Peyer's patch (tissue), 4 donors: ENCODE data around the gene SLX9. TPM values are rescaled to one million over a fixed set of nuclear protein-coding genes. Genes with fewer than 3 reads are reported as not detected.

Experiments
- DNase-seq, 3 donors: peaks; one replicate each; pipeline ENCODE4 v3.0.0-alpha.2; 2017 to 2019
- H3K27ac ChIP-seq, 4 donors: fragments of 200-600 bp; sonication (generic); one replicate each; pipeline ENCODE4 v1.5.1; 2016 to 2019
- H3K27me3 ChIP-seq, 2 donors: fragments of 200-600 bp; sonication (generic); one replicate each; pipeline ENCODE4 v1.5.1; 2019
- H3K36me3 ChIP-seq, 3 donors: fragments of 200-600 bp; sonication (generic); one replicate each; pipeline ENCODE4 v1.5.1; 2016 to 2019
- H3K4me1 ChIP-seq, 4 donors: fragments of 200-600 bp; sonication (generic); one replicate each; pipeline ENCODE4 v1.5.1; 2016 to 2019
- H3K4me3 ChIP-seq, 4 donors: fragments of 200-600 bp; sonication (generic); 1 replicate in 3 of 4; 2 replicates in 1 of 4; pipeline ENCODE4 v1.5.1; 2016 to 2019; ENCODE audit warnings: mild to moderate bottlenecking in 1 of 4
- H3K9me3 ChIP-seq, 4 donors: fragments of 200-600 bp; sonication (generic); one replicate each; pipeline ENCODE4 v1.5.1; 2016 to 2019; ENCODE audit warnings: mild to moderate bottlenecking in 1 of 4
- POLR2A ChIP-seq, 2 donors: fragments of 450-650 bp; IDR thresholded peaks; one replicate each; pipeline ENCODE4 v1.5.1; 2017; ENCODE audit warnings: antibody characterized with exemption in 2 of 2, mild to moderate bottlenecking in 2 of 2, moderate library complexity in 2 of 2
- total RNA-seq, 4 donors: library from RNA; depleted of rRNA; stranded (reverse); fragments of >200 nt; gene quantifications; one replicate each; pipeline ENCODE4 v1.1.0, GENCODE V29; 2016
- TF ChIP-seq, protein P1 (sequence below), 6 experiments: fragments of 450-650 bp in 4 of 6; fragments of 200-600 bp in 2 of 6; sonication (generic) in 1 of 6; IDR thresholded peaks; one replicate each; pipeline ENCODE4 v1.5.1; 2017 to 2019; ENCODE audit warnings: antibody characterized with exemption in 6 of 6, mild to moderate bottlenecking in 3 of 6, moderate library complexity in 1 of 6

SLX9 gene
- total RNA-seq, 4 donors from 2014 or later, result 7.8 to 10.5 (median 10.0) TPM; not detected in 1

DNA sequence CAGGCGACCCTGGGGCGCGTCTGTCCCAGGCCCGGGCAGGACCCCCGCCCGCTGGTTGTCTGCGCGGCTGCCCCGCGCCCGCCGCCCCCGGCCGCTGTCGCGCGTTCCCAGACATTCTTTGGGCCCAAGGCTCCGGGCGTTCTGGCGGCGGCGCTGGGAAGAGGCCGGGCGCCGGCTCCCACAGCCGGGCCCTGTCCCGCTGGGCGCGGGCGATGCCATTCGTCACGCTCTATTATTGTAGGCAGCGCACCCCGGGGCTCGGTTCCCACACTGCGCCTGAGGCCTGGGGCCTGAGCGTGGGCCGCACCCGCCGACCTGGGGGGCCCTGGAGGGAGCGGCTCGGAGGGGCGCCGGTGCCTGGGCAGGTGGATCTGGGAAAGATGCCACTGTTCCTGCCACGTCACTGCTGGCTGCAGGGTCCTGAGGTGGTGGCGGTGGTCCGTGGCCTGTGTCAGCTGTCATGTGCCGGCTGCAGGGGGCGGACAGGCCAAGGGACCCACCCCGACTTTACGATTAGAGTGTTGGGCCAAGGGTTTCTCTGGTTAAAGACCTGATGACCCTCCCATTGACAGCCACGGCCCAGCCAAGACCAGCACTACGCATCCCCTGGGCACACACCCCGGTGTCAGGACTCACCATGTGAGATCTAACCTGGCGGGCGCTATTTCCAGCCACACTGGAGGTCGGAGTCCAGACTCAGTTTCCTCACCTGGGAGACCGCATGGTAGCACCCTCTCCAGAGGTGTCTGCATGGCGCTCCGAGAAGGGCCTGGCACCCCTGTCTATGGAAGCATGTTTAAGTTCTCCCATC lies 79.5 kb downstream of the SLX9 start:
- Histone ChIP-seq H3K36me3 (no peaks in the 10 kb centered on the region), H3K27ac (peak overlapping the region in 3 of 4 donors; percentile 17 to 35 (median 35)), H3K27me3 (no peaks in the 10 kb centered on the region), H3K4me1 (peaks cover 0 to 14% (median 3%) of the 10 kb centered on the region in 4 donors), H3K9me3 (peaks cover 0 to 6% (median 0%) of the 10 kb centered on the region in 4 donors), H3K4me3 (peak overlapping the region; percentile 14 to 46 (median 35))
- TF ChIP-seq, protein P1, sequence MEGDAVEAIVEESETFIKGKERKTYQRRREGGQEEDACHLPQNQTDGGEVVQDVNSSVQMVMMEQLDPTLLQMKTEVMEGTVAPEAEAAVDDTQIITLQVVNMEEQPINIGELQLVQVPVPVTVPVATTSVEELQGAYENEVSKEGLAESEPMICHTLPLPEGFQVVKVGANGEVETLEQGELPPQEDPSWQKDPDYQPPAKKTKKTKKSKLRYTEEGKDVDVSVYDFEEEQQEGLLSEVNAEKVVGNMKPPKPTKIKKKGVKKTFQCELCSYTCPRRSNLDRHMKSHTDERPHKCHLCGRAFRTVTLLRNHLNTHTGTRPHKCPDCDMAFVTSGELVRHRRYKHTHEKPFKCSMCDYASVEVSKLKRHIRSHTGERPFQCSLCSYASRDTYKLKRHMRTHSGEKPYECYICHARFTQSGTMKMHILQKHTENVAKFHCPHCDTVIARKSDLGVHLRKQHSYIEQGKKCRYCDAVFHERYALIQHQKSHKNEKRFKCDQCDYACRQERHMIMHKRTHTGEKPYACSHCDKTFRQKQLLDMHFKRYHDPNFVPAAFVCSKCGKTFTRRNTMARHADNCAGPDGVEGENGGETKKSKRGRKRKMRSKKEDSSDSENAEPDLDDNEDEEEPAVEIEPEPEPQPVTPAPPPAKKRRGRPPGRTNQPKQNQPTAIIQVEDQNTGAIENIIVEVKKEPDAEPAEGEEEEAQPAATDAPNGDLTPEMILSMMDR (IDR thresholded peaks at IDR 0.05), result no peak
- TF ChIP-seq POLR2A (IDR thresholded peaks at IDR 0.05), result no peak
- peak in 1 of 3 donors; percentile 44 for DNase-seq

DNA sequence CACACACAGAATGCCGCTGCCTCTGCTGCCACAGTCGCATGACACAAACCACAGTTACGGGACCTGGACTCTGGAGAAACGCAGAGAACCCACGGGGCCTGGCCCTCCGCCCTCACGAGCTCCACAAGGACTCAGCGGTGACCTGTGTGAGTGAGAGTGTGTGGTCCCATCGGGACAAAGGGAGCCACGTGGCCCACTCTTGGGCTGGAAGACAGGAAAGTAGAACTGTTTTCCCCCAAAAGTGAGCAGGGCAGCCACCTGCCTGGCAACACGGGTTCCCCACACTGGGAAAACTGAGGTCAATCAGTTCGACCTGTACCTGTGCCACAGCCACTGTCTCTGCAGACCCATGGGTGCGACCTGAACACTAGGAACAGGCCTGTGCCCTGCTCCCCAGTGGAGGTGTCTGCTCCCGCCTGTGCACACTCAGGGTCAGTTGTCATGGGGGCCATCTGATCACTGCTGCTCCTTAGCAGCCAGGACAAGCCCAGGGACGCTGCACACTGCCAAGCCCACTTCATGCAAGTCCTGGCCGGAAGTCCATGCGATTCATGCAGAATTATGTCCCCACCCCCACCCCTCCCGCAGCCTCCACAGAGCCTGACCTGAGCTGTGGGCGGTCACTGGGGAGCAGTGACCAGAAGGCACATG lies 80.2 kb downstream of the SLX9 start:
- H3K4me1 ChIP-seq, result peaks cover 0 to 14% (median 3%) of the 10 kb centered on the region in 4 donors
- H3K9me3 ChIP-seq, result peaks cover 0 to 6% (median 0%) of the 10 kb centered on the region in 4 donors
- H3K27me3 ChIP-seq, result no peaks in the 10 kb centered on the region
- H3K27ac ChIP-seq, result no peak overlapping the region
- H3K36me3 ChIP-seq, result no peaks in the 10 kb centered on the region
- TF ChIP-seq, protein P1 (IDR thresholded peaks at IDR 0.05), result no peak
- DNase-seq, result peak in 1 of 3 donors; percentile 39
- H3K4me3 ChIP-seq, result no peak overlapping the region

DNA sequence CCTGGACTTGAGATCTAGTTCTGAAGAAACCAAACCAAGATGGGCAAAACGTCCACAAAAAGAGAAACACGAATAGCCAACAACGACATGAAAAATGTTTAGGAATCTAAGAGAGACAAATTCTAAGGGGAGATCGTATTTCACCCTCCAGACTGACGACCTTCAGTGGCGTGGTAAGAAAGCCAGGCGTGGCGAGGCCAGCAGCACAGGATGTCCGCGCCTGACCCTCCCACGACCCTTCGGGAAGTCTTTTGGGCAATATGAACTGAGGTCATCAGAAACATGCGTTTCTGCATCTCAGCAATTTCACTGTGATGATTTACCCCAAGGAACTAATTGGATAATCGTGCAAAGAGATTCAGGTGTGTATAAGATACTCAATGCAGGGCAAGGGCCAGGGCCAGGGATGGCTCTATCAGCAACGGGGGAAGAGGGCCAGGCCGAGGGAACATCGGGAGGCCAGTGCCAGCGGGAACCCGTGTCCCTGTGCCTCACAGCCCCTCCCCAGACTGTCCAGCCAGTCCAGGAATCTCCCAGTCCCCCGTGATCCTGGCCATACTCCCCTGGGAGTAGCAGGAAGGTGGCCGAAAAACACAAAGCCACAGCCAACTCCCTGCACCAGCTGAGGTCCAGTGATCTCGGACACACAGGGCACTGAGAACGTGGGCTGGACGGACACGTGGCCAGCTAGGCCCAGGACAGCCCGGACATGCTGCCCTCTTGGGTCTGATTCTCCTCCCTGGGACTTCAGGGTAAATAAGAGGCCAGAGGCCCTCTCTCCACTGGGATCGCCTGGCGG lies 81.0 kb downstream of the SLX9 start:
- Histone ChIP-seq H3K4me3 (no peak overlapping the region), H3K36me3 (no peaks in the 10 kb centered on the region), H3K27ac (no peak overlapping the region), H3K27me3 (no peaks in the 10 kb centered on the region), H3K9me3 (peaks cover 0 to 6% (median 0%) of the 10 kb centered on the region in 4 donors), H3K4me1 (peaks cover 0 to 14% (median 3%) of the 10 kb centered on the region in 4 donors)
- TF ChIP-seq, protein P1 (IDR thresholded peaks at IDR 0.05), result no peak
- no peak for TF ChIP-seq POLR2A (IDR thresholded peaks at IDR 0.05)
- no peak for DNase-seq

DNA sequence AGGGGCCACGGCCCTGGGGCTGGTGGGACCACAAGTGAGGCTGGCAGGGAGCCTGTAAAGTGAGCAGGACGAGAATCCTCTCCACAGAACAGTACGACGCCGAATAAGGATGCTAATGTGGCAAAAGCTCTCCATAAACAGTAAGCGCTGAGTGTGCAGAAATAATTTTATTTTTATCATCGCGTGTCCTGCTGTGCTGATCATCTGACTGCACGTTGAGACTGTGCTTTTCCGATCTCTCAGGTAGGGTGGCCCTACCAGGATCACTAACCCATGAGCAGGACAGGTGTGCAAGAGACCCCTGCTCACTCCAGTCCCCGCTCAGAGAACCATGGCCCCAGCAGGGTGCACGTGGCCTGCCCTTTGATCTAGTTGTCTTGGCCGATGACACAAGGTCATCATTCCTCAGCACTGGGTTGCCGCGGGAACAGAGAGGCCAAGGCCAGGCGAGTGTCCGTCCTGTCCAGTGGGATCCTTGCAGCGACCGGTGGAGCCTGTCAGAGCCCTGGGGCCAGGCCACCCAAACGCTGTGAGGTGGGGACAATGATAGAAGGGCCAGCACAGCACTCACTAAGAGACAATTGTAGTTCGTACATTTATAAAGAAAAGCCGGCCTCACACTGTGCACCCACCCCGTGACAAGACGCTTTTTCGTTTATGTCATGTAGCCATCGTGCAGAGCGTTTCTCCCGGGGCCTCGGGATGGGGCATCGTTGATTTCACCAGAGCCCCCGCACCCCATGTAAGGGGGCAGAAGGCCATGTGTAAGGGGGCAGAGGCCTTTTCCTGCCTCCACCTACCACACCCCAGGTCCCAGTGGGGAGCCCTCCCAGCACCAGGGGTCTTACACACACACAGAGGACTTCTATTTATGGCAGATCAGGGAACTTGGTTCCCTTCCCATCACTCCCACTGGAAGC lies 81.9 kb downstream of the SLX9 start:
- no peak overlapping the region for H3K27ac ChIP-seq
- no peaks in the 10 kb centered on the region for H3K27me3 ChIP-seq
- no peak for TF ChIP-seq POLR2A (IDR thresholded peaks at IDR 0.05)
- TF ChIP-seq, protein P1 (IDR thresholded peaks at IDR 0.05), result no peak
- H3K4me3 ChIP-seq, result no peak overlapping the region
- no peaks in the 10 kb centered on the region for H3K36me3 ChIP-seq
- no peak for DNase-seq
- H3K9me3 ChIP-seq, result peaks cover 0 to 6% (median 0%) of the 10 kb centered on the region in 4 donors
- H3K4me1 ChIP-seq, result peaks cover 0 to 14% (median 3%) of the 10 kb centered on the region in 4 donors
